HCT116 (cell line): Measurements from ENCODE around the gene CLIC4. TPM values are rescaled to one million over a fixed set of nuclear protein-coding genes. Genes with fewer than 3 reads are reported as not detected.

ENCODE experiments used
- ATAC-seq: fragments of 200-7000 bp; cut with Tn5 transposase; 2 replicates; pipeline ENCODE4 v1.9.1; 2020; ENCODE audit warnings: mild to moderate bottlenecking, moderate library complexity
- BruUV-seq: library from RNA; stranded (reverse); fragments of 400-500 nt; replicated peaks from 2 replicates; lab custom pipeline; 2021; lab: Mats Ljungman, UMichigan
- CTCF ChIA-PET: fragments of 300-600 bp; sonication (Branson Sonifier 250); formaldehyde crosslinking; loops from one replicate; lab custom pipeline; 2021; ENCODE audit warnings: antibody characterized with exemption; lab: Charles Lee
- POLR2A ChIA-PET: fragments of 300-600, 350-600 bp; sonication (Branson Sonifier 250); formaldehyde crosslinking; loops from one replicate; lab custom pipeline; 2021; ENCODE audit warnings: antibody characterized with exemption; lab: Charles Lee
- RAD21 ChIA-PET, 2 experiments: fragments of 300-600 bp; sonication (Branson Sonifier 250); formaldehyde crosslinking; loops; one replicate each; lab custom pipeline; 2023; ENCODE audit warnings: low total read pairs in 2 of 2; ENCODE audit not compliant: uncharacterized antibody in 2 of 2, unreplicated experiment in 2 of 2, low non-redundant PET in 1 of 2; lab: Charles Lee
- DNase-seq: peaks from one replicate; pipeline ENCODE4 v3.0.0-alpha.2; 2010; ENCODE audit warnings: low read depth, low spot score
- H2AFZ ChIP-seq: fragments of 200-600 bp; shearing (Covaris generic), sonication (generic); 2 replicates; pipeline ENCODE4 v1.6.1; 2017; ENCODE audit warnings: low read depth, mixed run types, mixed read lengths, antibody characterized with exemption, low read length; ENCODE audit not compliant: poor library complexity, severe bottlenecking
- H3K27ac ChIP-seq: 2 replicates; pipeline ENCODE4 v1.5.1; 2012; ENCODE audit warnings: low read depth, low read length
- H3K27me3 ChIP-seq: fragments of 200-600 bp; sonication (generic); 2 replicates; pipeline ENCODE4 v1.6.1; 2016; ENCODE audit warnings: mixed run types, low read length, mixed read lengths; ENCODE audit not compliant: insufficient read depth
- H3K36me3 ChIP-seq, 2 experiments: fragments of 200-500 bp in 1 of 2; fragments of 200-600 bp in 1 of 2; sonication (Bioruptor generic) in 1 of 2; sonication (generic) in 1 of 2; 2 replicates each; pipeline versions ENCODE4 v1.5.1 to v1.6.1; 2014 to 2016; ENCODE audit warnings: low read length in 2 of 2, inconsistent platforms in 1 of 2, mixed read lengths in 1 of 2, mixed run types in 1 of 2; ENCODE audit not compliant: insufficient read depth in 2 of 2, control insufficient read depth in 1 of 2
- H3K4me1 ChIP-seq, 2 experiments: fragments of 200-600 bp in 1 of 2; sonication (generic) in 1 of 2; 2 replicates each; pipeline versions ENCODE4 v1.5.1 to v1.6.1; 2012 to 2017; ENCODE audit warnings: low read length in 2 of 2, inconsistent platforms in 1 of 2, mild to moderate bottlenecking in 1 of 2, mixed read lengths in 1 of 2, mixed run types in 1 of 2, moderate library complexity in 1 of 2; ENCODE audit not compliant: insufficient read depth in 2 of 2, control insufficient read depth in 1 of 2
- H3K4me2 ChIP-seq: fragments of 200-600 bp; sonication (generic); 2 replicates; pipeline ENCODE4 v1.6.1; 2017; ENCODE audit warnings: mixed run types, low read length, mixed read lengths
- H3K4me3 ChIP-seq, 2 experiments: fragments of 200-600 bp in 1 of 2; sonication (generic) in 1 of 2; replicated peaks in 1 of 2; 2 replicates each; pipeline ENCODE4 v1.5.1; 2011 to 2016; ENCODE audit warnings: low read length in 2 of 2, control low read depth in 1 of 2, low read depth in 1 of 2, mild to moderate bottlenecking in 1 of 2, mixed read lengths in 1 of 2, mixed run types in 1 of 2
- H3K79me2 ChIP-seq: fragments of 200-600 bp; sonication (generic); 2 replicates; pipeline ENCODE4 v1.6.1; 2017; ENCODE audit warnings: mild to moderate bottlenecking, mixed run types, low read length, moderate library complexity, mixed read lengths; ENCODE audit not compliant: insufficient read depth
- H3K9ac ChIP-seq: fragments of 200-600 bp; sonication (generic); 2 replicates; pipeline ENCODE4 v1.6.1; 2016; ENCODE audit warnings: low read length, mixed read lengths
- H3K9me2 ChIP-seq: fragments of 200-600 bp; sonication (generic), shearing (Covaris generic); 2 replicates; pipeline ENCODE4 v1.6.1; 2017; ENCODE audit warnings: mixed run types, mild to moderate bottlenecking, moderate library complexity; ENCODE audit not compliant: insufficient read depth
- H3K9me3 ChIP-seq, 2 experiments: fragments of 200-500 bp in 1 of 2; fragments of 200-600 bp in 1 of 2; sonication (Bioruptor generic) in 1 of 2; sonication (generic) in 1 of 2; 2 replicates each; pipeline ENCODE4 v1.6.1; 2014 to 2017; ENCODE audit warnings: low read length in 2 of 2, mixed read lengths in 2 of 2, inconsistent platforms in 1 of 2, low read depth in 1 of 2, mild to moderate bottlenecking in 1 of 2, mixed run types in 1 of 2, moderate library complexity in 1 of 2; ENCODE audit not compliant: control insufficient read depth in 1 of 2, insufficient read depth in 1 of 2
- H4K20me1 ChIP-seq: fragments of 200-600 bp; sonication (generic), shearing (Covaris generic); 2 replicates; pipeline ENCODE4 v1.6.1; 2017; ENCODE audit warnings: mixed run types, mild to moderate bottlenecking, moderate library complexity; ENCODE audit not compliant: insufficient read depth
- ATF3 ChIP-seq: IDR thresholded peaks from 2 replicates; pipeline ENCODE4 v1.6.1; 2012
- EGR1 ChIP-seq: IDR thresholded peaks from 2 replicates; pipeline ENCODE4 v1.6.1; 2012; ENCODE audit warnings: low read depth
- EZH2 ChIP-seq: fragments of 200-600 bp; sonication (generic); IDR thresholded peaks from 2 replicates; pipeline ENCODE4 v1.6.1; 2017; ENCODE audit warnings: antibody characterized with exemption, mixed run types
- EZH2phosphoT487 ChIP-seq: fragments of 200-600 bp; IDR thresholded peaks from 2 replicates; pipeline ENCODE4 v1.6.1; 2018; ENCODE audit warnings: antibody characterized with exemption, borderline replicate concordance
- JUND ChIP-seq: IDR thresholded peaks from 2 replicates; pipeline ENCODE4 v1.6.1; 2012
- SIN3A ChIP-seq: IDR thresholded peaks from 2 replicates; pipeline ENCODE4 v1.6.1; 2012; ENCODE audit warnings: low read depth
- SP1 ChIP-seq: IDR thresholded peaks from 2 replicates; pipeline ENCODE4 v1.6.1; 2012; ENCODE audit warnings: low read depth
- SRF ChIP-seq: IDR thresholded peaks from 2 replicates; pipeline ENCODE4 v1.6.1; 2012; ENCODE audit warnings: low read depth
- ZNF274 ChIP-seq: fragments of 200-500 bp; sonication (Bioruptor generic); IDR thresholded peaks from 2 replicates; pipeline ENCODE4 v1.6.1; 2014; ENCODE audit warnings: mild to moderate bottlenecking, low read depth, low read length, inconsistent platforms
- intact Hi-C: fragments of 100-400 bp; cut with micrococcal nuclease; formaldehyde crosslinking; loops from 2 replicates; pipeline ENCODE4 v1.10.0; 2022
- total RNA-seq: library from RNA; stranded (reverse); gene quantifications from one replicate; pipeline ENCODE4 v1.2.1, GENCODE V29; 2021; ENCODE audit not compliant: unreplicated experiment
- TF ChIP-seq, protein P1 (sequence below): IDR thresholded peaks from 2 replicates; pipeline ENCODE4 v1.6.1; 2012; ENCODE audit warnings: low read depth

CLIC4 gene
- total RNA-seq, 1 experiment from 2014 or later: 77.2 TPM

GRCh38 chr1:24881034-24881433 lies 135.8 kb downstream of the CLIC4 start:
- Histone ChIP-seq H3K9ac (no peak overlapping the region), H3K79me2 (no peaks in the 10 kb centered on the region), H4K20me1 (no peaks in the 10 kb centered on the region), H3K27me3 (no peaks in the 10 kb centered on the region), H3K36me3 (no peaks in the 10 kb centered on the region), H3K9me3 (no peaks in the 10 kb centered on the region), H3K9me2 (no peaks in the 10 kb centered on the region), H2AFZ (no peak overlapping the region), H3K4me3 (no peak overlapping the region), H3K4me1 (peaks cover 0 to 11% of the 10 kb centered on the region in 2 experiments; a peak in 3 of 4 replicates), H3K27ac (no peak overlapping the region), H3K4me2 (no peak overlapping the region)
- CTCF ChIA-PET: no interaction called here
- no peak for ATAC-seq
- intact Hi-C loops: no loop called here
- RAD21 ChIA-PET: no interaction called here
- no TSS peak for BruUV-seq
- no peak for DNase-seq
- TF ChIP-seq EZH2: no peak
- TF ChIP-seq ATF3: no peak
- TF ChIP-seq SIN3A: no peak
- no peak for TF ChIP-seq SRF
- no peak for TF ChIP-seq ZNF274
- TF ChIP-seq EGR1: no peak
- TF ChIP-seq, protein P1, sequence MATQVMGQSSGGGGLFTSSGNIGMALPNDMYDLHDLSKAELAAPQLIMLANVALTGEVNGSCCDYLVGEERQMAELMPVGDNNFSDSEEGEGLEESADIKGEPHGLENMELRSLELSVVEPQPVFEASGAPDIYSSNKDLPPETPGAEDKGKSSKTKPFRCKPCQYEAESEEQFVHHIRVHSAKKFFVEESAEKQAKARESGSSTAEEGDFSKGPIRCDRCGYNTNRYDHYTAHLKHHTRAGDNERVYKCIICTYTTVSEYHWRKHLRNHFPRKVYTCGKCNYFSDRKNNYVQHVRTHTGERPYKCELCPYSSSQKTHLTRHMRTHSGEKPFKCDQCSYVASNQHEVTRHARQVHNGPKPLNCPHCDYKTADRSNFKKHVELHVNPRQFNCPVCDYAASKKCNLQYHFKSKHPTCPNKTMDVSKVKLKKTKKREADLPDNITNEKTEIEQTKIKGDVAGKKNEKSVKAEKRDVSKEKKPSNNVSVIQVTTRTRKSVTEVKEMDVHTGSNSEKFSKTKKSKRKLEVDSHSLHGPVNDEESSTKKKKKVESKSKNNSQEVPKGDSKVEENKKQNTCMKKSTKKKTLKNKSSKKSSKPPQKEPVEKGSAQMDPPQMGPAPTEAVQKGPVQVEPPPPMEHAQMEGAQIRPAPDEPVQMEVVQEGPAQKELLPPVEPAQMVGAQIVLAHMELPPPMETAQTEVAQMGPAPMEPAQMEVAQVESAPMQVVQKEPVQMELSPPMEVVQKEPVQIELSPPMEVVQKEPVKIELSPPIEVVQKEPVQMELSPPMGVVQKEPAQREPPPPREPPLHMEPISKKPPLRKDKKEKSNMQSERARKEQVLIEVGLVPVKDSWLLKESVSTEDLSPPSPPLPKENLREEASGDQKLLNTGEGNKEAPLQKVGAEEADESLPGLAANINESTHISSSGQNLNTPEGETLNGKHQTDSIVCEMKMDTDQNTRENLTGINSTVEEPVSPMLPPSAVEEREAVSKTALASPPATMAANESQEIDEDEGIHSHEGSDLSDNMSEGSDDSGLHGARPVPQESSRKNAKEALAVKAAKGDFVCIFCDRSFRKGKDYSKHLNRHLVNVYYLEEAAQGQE: no peak
- no peak for TF ChIP-seq EZH2phosphoT487
- TF ChIP-seq JUND: no peak
- no peak for TF ChIP-seq SP1
- POLR2A ChIA-PET: interaction anchor here (0.7 kb wide), 1 partner anchor 20 kb away, joined by 3 read pairs; no protein-coding TSS in a partner anchor
